Measurements from ENCODE around the gene TMEM191C.
"Not testable (repeated sequence)": the region's sequence is repeated elsewhere in the genome, so short reads cannot be mapped to it uniquely, and the experiment has no call there.

DNA sequence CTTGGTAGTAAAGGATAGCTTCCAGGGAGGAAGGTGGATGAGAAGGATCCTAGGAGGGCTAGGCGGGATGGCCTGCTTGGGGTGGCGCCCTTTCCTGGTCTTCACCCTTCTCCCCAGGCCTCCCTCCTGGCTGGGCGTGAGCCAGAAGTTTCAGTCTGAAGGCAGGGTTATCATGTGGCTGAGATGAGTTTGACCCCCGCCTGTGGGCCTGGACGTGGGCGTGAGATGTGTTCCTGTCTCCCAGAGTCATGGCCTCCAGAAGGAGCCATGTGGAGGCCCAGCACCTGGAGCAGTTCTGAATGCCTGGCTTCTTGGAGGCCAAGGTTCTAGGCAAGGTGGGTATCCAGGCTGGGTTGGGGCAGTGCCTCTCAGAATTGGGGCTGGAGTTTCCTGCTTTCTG lies 29.2 kb upstream of the TMEM191C start:
- not testable (repeated sequence) for TF ChIP-seq POLR2A, CTCF (IDR thresholded peaks at IDR 0.05)

Data from heart left ventricle (tissue), 13 donors.